GM21515 (cell line): Measurements from ENCODE around the gene NASP.
A peak's percentile ranks its signal among the peaks of the same experiment; 100 is the strongest.
"Not testable (repeated sequence)": the region's sequence is repeated elsewhere in the genome, so short reads cannot be mapped to it uniquely, and the experiment has no call there.

Experiments
- ATAC-seq: cut with Tn5 transposase; IDR thresholded peaks from one replicate; pipeline ENCODE4 v1.9.1; 2021; ENCODE audit not compliant: unreplicated experiment

NASP gene

GRCh38 chr1:45569571-45569961, 14.3 kb upstream of the NASP start:
- ATAC-seq: no peak

GRCh38 chr1:45569962-45570581, 13.8 kb upstream of the NASP start:
- ATAC-seq: no peak

DNA sequence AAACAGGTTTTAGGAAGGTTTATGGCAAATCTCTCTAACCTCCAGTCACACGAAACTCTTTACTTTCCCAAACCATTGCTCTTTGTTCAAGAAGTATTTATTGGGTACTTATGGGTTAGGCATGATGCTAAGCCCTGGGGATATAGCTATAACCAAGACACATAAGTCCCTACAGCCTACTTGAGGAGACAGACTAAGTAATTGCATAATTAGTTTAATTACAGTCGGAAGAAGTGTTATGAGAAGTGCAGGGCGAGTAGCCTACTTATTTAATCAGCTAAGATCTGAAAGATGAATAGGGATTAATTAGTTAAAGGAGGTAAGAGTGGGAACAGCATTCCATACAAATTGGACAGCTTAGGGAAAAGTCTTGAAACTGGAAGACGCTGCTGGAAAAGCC, 13.2 kb upstream of the NASP start:
- no peak for ATAC-seq

DNA sequence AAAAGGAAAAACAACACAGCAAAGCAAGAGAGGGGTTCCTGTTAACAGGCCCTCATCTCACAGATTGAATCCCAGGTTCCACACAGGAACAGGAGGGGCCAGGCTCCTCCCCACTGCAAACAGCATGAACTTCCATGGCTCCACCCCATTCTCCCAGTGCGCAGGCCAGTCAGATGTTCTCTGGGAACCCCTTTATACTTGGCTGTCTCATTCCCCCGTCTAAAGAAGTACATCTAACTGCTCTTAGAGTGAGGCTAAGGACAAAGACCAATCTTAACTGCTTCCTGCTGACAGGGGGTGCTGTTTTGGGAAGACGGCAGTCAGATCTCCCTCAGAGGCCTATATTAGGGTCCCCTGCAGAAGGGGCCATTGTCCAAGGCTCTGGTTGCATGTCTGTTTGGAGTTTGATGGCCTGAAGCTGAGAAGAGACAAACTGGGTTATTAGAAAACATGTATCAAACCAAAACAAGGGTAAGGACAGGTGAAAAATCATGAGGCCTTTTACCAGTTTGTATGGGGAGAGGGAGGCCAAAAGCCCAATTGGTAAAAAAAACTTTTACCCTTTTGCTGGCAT, 10.5 kb upstream of the NASP start:
- no peak for ATAC-seq

- ATAC-seq: no peak
Observed at GRCh38 chr1:45574105-45574626, 9.7 kb upstream of the NASP start.

DNA sequence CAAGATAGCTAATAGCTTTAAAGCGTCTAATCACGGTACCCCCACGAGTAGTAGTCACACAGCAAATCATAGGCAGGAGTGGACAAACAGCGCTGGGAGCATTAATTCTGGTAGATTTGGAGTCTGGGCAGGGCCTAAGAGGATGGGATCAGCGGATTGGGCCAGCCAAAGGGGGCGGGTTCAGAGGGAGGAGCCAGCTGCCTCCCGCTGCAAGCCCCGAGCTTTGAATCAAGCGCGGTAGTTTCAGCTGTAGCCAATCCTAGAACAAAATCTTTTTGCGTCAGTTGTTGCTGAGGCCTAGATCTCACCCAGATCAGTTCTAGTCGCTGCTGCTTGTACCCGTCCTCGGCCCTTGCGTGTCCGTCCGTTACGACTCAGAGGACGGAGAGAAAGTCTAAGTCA, 576 bp upstream of the NASP start:
- peak; percentile 66 for ATAC-seq

DNA sequence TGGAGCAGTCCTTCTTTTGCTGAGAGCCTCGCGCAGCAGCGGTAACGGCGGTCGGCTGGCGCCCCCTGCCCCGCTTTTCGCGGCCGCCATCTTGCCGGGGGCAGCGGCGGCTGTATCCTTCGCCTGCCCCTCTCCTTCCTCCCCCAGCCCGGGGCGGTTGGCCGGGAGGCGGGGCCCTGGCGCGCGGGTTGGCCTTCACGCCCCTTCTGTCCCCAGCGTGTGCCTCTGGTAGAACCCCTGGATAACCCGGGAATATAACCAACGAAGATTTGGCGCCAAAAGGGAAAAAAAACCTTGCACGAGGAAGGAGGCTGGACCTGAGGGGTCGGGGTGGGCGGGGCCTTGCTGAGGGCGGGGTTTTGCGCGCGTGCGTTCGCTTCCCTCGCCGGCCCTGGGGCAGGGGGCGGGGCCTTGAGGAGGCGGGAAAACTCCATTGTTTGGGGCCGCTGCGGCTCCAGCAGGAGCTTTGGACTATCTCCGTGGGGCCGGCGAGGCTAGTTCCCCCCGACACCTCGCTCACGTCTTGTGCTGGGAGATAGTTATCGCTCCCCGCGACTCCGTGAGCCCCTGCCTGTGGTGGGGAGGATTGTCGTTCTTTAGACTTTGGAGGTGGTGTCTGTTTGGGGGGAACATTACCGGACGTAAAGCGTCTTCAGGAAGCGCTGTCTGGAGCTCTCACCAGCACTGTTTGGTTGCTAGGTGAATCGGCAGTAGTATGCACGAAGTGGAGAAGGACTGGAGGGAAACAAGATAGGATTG, 689 bp downstream of the NASP start:
- peak; percentile 38 for ATAC-seq

DNA sequence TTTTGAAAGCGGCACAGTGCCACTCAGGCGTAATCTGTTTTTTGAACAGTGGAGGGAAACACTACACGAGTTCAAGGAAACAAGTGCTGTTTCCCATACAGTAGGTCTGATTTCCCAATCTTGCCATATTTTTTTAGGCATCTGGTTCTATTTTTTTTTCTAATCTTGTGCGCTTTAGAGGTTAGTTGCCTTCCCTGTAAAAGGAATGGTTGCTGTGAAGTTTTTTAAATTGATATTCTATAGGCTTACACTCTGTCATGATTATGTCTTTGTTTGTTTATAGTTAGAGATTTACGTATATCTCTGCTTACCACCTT, 1.2 kb downstream of the NASP start:
- ATAC-seq: no peak

- no peak for ATAC-seq
Observed at GRCh38 chr1:45585496-45586075, 1.7 kb downstream of the NASP start.

DNA sequence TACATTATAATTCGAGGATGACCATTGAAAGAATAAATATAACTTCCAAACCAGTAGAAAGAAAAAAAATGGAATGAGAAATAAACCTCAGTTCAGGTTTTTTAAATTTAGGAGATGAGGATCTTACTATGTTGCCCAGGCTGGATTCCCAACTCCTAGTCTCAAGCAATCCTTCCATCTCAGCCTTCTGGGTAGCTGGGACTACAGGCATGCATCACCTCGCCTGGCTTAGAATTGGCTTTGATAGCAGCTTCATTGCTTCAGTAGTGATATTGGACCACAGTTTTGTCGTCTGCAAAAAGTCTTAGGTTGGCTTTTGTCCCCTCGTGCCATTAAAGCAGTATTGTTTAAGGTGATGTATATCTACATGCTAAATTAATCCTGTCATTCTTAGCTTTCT, 2.9 kb downstream of the NASP start:
- no peak for ATAC-seq

GRCh38 chr1:45589861-45590260, 6.0 kb downstream of the NASP start:
- ATAC-seq: no peak

GRCh38 chr1:45594412-45594811, 10.6 kb downstream of the NASP start:
- no peak for ATAC-seq

DNA sequence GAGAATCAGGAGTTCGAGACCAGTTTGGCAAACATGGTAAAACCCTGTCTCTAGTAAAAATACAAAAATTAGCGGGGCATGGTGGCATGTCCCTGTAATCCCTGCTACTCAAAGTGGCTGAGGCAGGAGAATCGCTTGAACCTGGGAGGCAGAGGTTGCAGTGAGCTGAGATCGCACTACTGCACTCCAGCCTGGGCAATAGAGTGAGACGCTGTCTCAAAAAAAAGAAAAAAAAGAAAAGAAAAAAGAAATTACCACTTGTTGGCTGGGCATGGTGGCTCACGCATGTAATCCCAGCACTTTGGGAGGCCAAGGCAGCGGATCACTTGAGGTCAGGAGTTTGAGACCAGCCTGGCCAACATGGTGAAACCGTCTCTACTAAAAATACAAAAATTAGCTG, 12.9 kb downstream of the NASP start:
- ATAC-seq: not testable (repeated sequence)

DNA sequence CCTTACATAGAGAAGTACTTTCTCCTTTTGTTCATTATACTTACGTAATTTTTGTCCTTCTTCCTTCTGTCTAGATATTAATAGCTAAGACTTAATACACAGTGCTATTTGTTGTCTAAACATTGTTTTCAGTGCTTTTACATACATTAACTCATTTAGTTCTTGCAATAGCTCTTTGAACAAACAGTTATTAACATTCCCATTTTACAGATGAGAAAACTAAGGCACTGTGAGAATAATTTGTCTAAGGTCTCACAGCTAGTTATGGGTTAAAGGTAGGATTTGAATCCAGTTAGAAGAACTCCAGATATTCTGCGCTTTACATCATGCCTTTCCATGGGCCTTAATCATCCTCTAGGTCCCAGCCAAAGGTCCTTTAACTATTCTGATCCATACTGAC, 20.4 kb downstream of the NASP start:
- ATAC-seq: no peak

DNA sequence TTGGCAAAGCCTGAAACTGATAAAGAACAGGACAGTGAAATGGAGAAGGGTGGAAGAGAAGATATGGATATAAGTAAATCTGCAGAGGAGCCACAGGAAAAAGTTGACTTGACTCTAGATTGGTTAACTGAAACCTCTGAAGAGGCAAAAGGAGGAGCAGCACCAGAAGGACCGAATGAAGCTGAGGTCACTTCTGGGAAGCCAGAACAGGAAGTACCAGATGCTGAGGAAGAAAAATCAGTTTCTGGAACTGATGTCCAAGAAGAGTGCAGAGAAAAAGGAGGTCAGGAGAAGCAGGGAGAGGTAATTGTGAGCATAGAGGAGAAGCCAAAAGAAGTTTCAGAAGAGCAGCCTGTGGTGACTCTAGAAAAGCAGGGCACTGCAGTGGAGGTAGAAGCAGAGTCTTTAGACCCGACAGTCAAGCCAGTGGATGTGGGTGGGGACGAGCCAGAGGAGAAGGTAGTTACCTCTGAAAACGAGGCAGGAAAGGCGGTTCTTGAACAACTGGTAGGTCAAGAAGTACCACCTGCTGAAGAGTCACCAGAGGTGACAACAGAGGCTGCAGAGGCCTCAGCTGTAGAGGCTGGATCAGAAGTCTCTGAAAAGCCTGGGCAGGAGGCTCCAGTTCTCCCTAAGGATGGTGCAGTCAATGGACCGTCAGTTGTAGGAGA, 23.7 kb downstream of the NASP start:
- ATAC-seq: no peak

DNA sequence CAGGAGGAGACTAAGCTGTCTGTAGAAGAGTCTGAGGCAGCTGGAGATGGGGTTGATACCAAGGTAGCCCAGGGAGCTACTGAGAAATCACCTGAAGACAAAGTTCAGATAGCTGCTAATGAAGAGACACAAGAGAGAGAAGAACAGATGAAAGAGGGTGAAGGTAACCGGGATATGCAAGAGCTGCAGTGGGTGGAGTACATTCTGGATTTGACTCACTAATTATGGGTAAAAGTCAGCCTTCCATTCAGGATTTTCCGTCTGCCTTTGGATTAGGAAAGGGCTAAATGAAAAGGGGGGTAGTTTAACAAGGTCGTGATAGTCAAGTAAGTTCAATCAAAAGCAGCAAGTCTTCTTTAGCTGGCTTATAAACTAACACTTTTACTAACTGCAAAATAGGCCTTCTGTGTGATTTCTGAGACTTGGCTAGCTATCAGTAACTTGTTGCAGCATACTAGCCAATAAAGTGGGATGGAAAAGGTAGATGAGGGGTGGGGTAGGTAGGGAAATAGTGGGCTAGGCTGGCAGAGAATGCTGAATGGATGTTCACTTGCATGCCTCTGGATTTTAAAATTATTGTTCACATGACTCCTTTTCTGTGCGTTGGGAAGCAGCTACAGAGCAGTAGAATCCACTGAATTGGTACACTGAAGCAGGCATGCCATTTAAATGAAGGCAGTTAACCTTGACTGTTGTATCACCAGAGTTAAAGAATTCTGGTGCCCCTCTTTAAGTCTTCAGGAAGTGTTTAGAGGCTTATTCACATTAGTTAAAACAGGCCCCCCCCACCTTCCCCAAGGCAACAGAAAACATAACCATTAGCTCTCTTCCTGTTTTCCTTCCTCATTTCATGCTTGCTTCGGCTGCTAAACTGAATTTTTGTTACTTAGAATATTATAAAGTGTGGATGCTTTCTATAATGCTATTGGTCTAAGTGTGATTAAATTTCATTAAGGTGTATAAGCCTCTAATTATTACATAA, 24.6 kb downstream of the NASP start:
- ATAC-seq: no peak

- no peak for ATAC-seq
Observed at GRCh38 chr1:45610589-45611226, 26.9 kb downstream of the NASP start.

GRCh38 chr1:45612941-45613579, 29.2 kb downstream of the NASP start:
- ATAC-seq: no peak

DNA sequence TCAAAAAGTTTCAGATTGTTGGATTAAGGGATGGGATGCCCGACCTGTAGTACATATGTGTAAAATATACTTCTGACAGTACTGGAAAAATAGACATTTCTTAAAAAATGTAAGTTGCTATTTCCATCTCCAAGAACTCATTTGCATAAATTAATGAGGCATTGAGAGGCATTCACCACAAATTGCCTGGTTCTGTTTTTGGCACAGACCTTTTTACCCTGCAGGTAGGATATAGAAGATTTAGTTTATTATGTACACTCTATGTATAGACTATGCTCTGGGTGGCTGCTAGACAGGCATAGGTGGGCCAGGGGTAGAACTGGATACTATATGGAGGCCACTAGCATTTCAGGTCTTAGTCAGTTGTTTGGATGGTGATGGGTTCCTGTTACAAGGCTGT, 32.0 kb downstream of the NASP start:
- no peak for ATAC-seq
